ENCODE data around the gene TOX3. TPM values are rescaled to one million over a fixed set of nuclear protein-coding genes. Genes with fewer than 3 reads are reported as not detected.

The TOX3 gene
- total and polyA plus RNA-seq, 2 of the 13 experiments (the other 11 are each of a cell fraction or from before 2014, with no cell fraction given), result 14.5 to 98.6 TPM

GRCh38 chr16:52496051-52496876 lies 50.7 kb downstream of the TOX3 start (continued):
- TF ChIP-seq ZNF567 (CRISPR knock-in tag; IDR thresholded peaks at IDR 0.05; ENCODE audit: borderline replicate concordance) (no peak), MYC (CRISPR knock-in tag; IDR thresholded peaks at IDR 0.05; ENCODE audit: borderline replicate concordance) (no peak), ZIK1 (CRISPR knock-in tag; IDR thresholded peaks at IDR 0.05; ENCODE audit: borderline replicate concordance, low read depth) (no peak), ZNF678 (CRISPR knock-in tag; IDR thresholded peaks at IDR 0.05) (no peak), MXI1 (IDR thresholded peaks at IDR 0.05; ENCODE audit: borderline replicate concordance, low read depth, low read length) (no peak), ZFP62 (CRISPR knock-in tag; IDR thresholded peaks at IDR 0.05) (no peak), KIAA2018 (CRISPR knock-in tag; IDR thresholded peaks at IDR 0.05; ENCODE audit: borderline replicate concordance) (no peak), MEF2D (CRISPR knock-in tag; IDR thresholded peaks at IDR 0.05) (peak; percentile 95), ZNF101 (CRISPR knock-in tag; IDR thresholded peaks at IDR 0.05; ENCODE audit: borderline replicate concordance, low read depth) (no peak), ZSCAN5A (CRISPR knock-in tag; IDR thresholded peaks at IDR 0.05; ENCODE audit: borderline replicate concordance) (peak; percentile 48; the same call in 1 of the 2 replicates), ARID4A (CRISPR knock-in tag; IDR thresholded peaks at IDR 0.05; ENCODE audit: borderline replicate concordance) (peak; percentile 44; the same call in 1 of the 2 replicates)
